Endodermal cell (in vitro differentiated cells): ENCODE results near the gene GALNT17. TPM values are rescaled to one million over a fixed set of nuclear protein-coding genes. Genes with fewer than 3 reads are reported as not detected.
A peak's percentile ranks its signal among the peaks of the same experiment; 100 is the strongest.

Source experiments
- DNase-seq: peaks from one replicate; pipeline ENCODE4 v3.0.0-alpha.2; 2017
- H3K27ac ChIP-seq: 2 replicates; pipeline ENCODE4 v1.5.1; 2013; ENCODE audit warnings: mild to moderate bottlenecking, low read depth, low read length, moderate library complexity
- H3K27me3 ChIP-seq: 2 replicates; pipeline ENCODE4 v1.6.1; 2013; ENCODE audit warnings: mild to moderate bottlenecking, low read length, moderate library complexity; ENCODE audit not compliant: insufficient read depth, control insufficient read depth, poor library complexity, severe bottlenecking
- H3K36me3 ChIP-seq: 2 replicates; pipeline ENCODE4 v1.7.0; 2013; ENCODE audit warnings: mild to moderate bottlenecking, low read length, moderate library complexity; ENCODE audit not compliant: control insufficient read depth, insufficient read depth
- H3K4me1 ChIP-seq: one replicate; pipeline ENCODE4 v1.7.0; 2013; ENCODE audit warnings: low read length; ENCODE audit not compliant: control insufficient read depth, insufficient read depth
- H3K4me3 ChIP-seq: 2 replicates; pipeline ENCODE4 v1.5.1; 2013; ENCODE audit warnings: mild to moderate bottlenecking, low read length, moderate library complexity
- H3K9ac ChIP-seq: 2 replicates; pipeline ENCODE4 v1.6.1; 2013; ENCODE audit warnings: mild to moderate bottlenecking, low read length, moderate library complexity; ENCODE audit not compliant: poor library complexity, severe bottlenecking; ENCODE audit errors: extremely low read depth
- H3K9me3 ChIP-seq: 2 replicates; pipeline ENCODE4 v1.6.1; 2013; ENCODE audit warnings: mild to moderate bottlenecking, low read length, moderate library complexity; ENCODE audit not compliant: control insufficient read depth
- H3K27ac Mint-ChIP-seq: 2 replicates; pipeline ENCODE4 v1.8.0; 2020; ENCODE audit warnings: mixed read lengths
- H3K27me3 Mint-ChIP-seq: 2 replicates; pipeline ENCODE4 v1.8.0; 2021; ENCODE audit warnings: mild to moderate bottlenecking, mixed read lengths; ENCODE audit not compliant: insufficient read depth
- H3K36me3 Mint-ChIP-seq: 2 replicates; pipeline ENCODE4 v1.8.0; 2020; ENCODE audit warnings: low read depth, mixed read lengths
- H3K4me1 Mint-ChIP-seq: 2 replicates; pipeline ENCODE4 v1.8.0; 2020; ENCODE audit warnings: mixed read lengths
- H3K4me3 Mint-ChIP-seq: 2 replicates; pipeline ENCODE4 v1.8.0; 2020; ENCODE audit warnings: mild to moderate bottlenecking, moderate library complexity, mixed read lengths
- H3K9me3 Mint-ChIP-seq: 2 replicates; pipeline ENCODE4 v1.8.0; 2020; ENCODE audit warnings: mild to moderate bottlenecking, mixed read lengths
- CTCF ChIP-seq: fragments of 200-600 bp; sonication (generic); conservative IDR thresholded peaks from 2 replicates; pipeline ENCODE4 v1.5.0; 2021; ENCODE audit warnings: antibody characterized with exemption, mild to moderate bottlenecking
- WGBS, 2 experiments: methylation state at CpG; one replicate each; pipeline versions ENCODE4 v1.1.5 to v1.1.7; 2013; ENCODE audit warnings: missing lambda C conversion rate in 2 of 2, mixed read lengths in 1 of 2; ENCODE audit not compliant: insufficient coverage in 1 of 2, insufficient read length in 1 of 2; 5-methylcytosine and 5-hydroxymethylcytosine counted together
- total RNA-seq, 2 donors: library from RNA; stranded (reverse); fragmentation: NEBNext Ultra II Directional in 1 of 2; extraction: Animal tissue kit (Norgen Biotek cat#: 25700) in 1 of 2; gene quantifications; 2 replicates in 1 of 2; 3 replicates in 1 of 2; pipeline ENCODE4 v1.2.1, GENCODE V29; 2021

GALNT17 gene
- total RNA-seq, 2 donors from 2014 or later = 60.4 to 61.3 TPM

DNA sequence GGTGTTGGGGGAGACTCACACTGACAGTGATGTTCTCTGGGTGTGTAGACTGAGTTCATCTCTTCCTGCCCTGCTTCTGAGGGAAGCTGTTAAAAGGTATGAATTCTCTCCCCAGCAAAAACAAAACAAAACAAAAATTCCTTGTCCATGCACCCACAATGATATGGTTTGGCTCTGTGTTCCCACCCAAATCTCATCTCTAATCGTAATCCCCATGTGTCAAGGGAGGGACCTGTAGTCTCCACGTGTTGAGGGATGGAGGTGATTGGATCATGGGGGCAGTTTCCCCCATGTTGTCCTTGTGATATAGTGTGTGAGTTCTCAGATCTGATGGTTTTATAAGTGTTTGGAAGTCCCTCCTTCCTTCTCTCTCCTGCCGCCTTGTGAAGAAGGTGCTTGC, 245.5 kb downstream of the GALNT17 start:
- no peaks in the 10 kb centered on the region for H3K27me3 Mint-ChIP-seq
- peaks cover 56% of the 10 kb centered on the region for H3K9me3 Mint-ChIP-seq
- WGBS, 2 experiments = 93% methylated on average over 3 of the region's 3 CpGs; no CpG with 5 or more reads in 1 of the 2 experiments
- H3K27me3 ChIP-seq = no peaks in the 10 kb centered on the region
- TF ChIP-seq CTCF = no peak
- H3K27ac ChIP-seq = no peak overlapping the region
- H3K4me1 Mint-ChIP-seq = no peaks in the 10 kb centered on the region
- DNase-seq = peak; percentile 14
- H3K9me3 ChIP-seq = peaks cover 58% of the 10 kb centered on the region
- H3K27ac Mint-ChIP-seq = no peak overlapping the region
- H3K4me3 ChIP-seq = peak overlapping the region; percentile 6
- peaks cover 65% of the 10 kb centered on the region for H3K36me3 Mint-ChIP-seq
- H3K4me1 ChIP-seq = no peaks in the 10 kb centered on the region
- H3K9ac ChIP-seq = no peak overlapping the region
- peaks cover 56% of the 10 kb centered on the region for H3K36me3 ChIP-seq
- no peak overlapping the region for H3K4me3 Mint-ChIP-seq

GRCh38 chr7:71384094-71384493, 252.2 kb downstream of the GALNT17 start:
- Mint-ChIP-seq H3K27me3 (no peaks in the 10 kb centered on the region), H3K27ac (no peak overlapping the region), H3K9me3 (peaks cover 4% of the 10 kb centered on the region), H3K4me1 (peaks cover 32% of the 10 kb centered on the region), H3K36me3 (peaks cover 20% of the 10 kb centered on the region), H3K4me3 (no peak overlapping the region)
- Histone ChIP-seq H3K9ac (no peak overlapping the region), H3K36me3 (peaks cover 9% of the 10 kb centered on the region), H3K27me3 (no peaks in the 10 kb centered on the region), H3K4me1 (peaks cover 13% of the 10 kb centered on the region), H3K9me3 (no peaks in the 10 kb centered on the region), H3K4me3 (no peak overlapping the region), H3K27ac (no peak overlapping the region)
- TF ChIP-seq CTCF = no peak
- peak; percentile 34 for DNase-seq
- 93% methylated on average over 5 of the region's 5 CpGs for WGBS, 2 experiments

- peaks cover 2% of the 10 kb centered on the region for H3K9me3 Mint-ChIP-seq
- no peak overlapping the region for H3K9ac ChIP-seq
- H3K9me3 ChIP-seq = no peaks in the 10 kb centered on the region
- H3K36me3 Mint-ChIP-seq = peaks cover 20% of the 10 kb centered on the region
- no peak overlapping the region for H3K4me3 Mint-ChIP-seq
- TF ChIP-seq CTCF = no peak
- DNase-seq = peak; percentile 61
- no peaks in the 10 kb centered on the region for H3K27me3 ChIP-seq
- peaks cover 40% of the 10 kb centered on the region for H3K4me1 Mint-ChIP-seq
- H3K27ac ChIP-seq = no peak overlapping the region
- 66 to 92% methylated on average over 3 to 5 of the region's 5 CpGs for WGBS, 2 experiments
- no peaks in the 10 kb centered on the region for H3K27me3 Mint-ChIP-seq
- no peak overlapping the region for H3K4me3 ChIP-seq
- peaks cover 13% of the 10 kb centered on the region for H3K4me1 ChIP-seq
- peak overlapping the region; percentile 65 for H3K27ac Mint-ChIP-seq
- peaks cover 13% of the 10 kb centered on the region for H3K36me3 ChIP-seq
Measured at GRCh38 chr7:71385330-71385729, 253.4 kb downstream of the GALNT17 start.
